Astrocyte (in vitro differentiated cells and primary cell): ENCODE results near the gene ZNF20.

Source experiments
- EZH2 ChIP-seq: IDR thresholded peaks from 2 replicates; pipeline ENCODE4 v1.6.1; 2012; ENCODE audit warnings: mild to moderate bottlenecking, low read length, inconsistent platforms; ENCODE audit not compliant: insufficient read depth
- TF ChIP-seq, protein P1 (sequence below): IDR thresholded peaks from 2 replicates; pipeline ENCODE4 v1.5.1; 2011; ENCODE audit warnings: low read depth, mild to moderate bottlenecking, inconsistent platforms, low read length, moderate library complexity; ENCODE audit not compliant: insufficient read depth

- TF ChIP-seq, protein P1, sequence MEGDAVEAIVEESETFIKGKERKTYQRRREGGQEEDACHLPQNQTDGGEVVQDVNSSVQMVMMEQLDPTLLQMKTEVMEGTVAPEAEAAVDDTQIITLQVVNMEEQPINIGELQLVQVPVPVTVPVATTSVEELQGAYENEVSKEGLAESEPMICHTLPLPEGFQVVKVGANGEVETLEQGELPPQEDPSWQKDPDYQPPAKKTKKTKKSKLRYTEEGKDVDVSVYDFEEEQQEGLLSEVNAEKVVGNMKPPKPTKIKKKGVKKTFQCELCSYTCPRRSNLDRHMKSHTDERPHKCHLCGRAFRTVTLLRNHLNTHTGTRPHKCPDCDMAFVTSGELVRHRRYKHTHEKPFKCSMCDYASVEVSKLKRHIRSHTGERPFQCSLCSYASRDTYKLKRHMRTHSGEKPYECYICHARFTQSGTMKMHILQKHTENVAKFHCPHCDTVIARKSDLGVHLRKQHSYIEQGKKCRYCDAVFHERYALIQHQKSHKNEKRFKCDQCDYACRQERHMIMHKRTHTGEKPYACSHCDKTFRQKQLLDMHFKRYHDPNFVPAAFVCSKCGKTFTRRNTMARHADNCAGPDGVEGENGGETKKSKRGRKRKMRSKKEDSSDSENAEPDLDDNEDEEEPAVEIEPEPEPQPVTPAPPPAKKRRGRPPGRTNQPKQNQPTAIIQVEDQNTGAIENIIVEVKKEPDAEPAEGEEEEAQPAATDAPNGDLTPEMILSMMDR = no peak
- no peak for TF ChIP-seq EZH2
These were observed 47.2 kb downstream of the ZNF20 start for GRCh38 chr19:12092956-12093355.
